DMS 273 (cell line): Measurements from ENCODE around the gene SLC22A1.
"Not testable (repeated sequence)": the region's sequence is repeated elsewhere in the genome, so short reads cannot be mapped to it uniquely, and the experiment has no call there.

Experiments used
- DNase-seq: peaks from one replicate; lab custom pipeline; 2025; ENCODE audit not compliant: unreplicated experiment; lab: John Stamatoyannopoulos, UW

Gene SLC22A1

DNA sequence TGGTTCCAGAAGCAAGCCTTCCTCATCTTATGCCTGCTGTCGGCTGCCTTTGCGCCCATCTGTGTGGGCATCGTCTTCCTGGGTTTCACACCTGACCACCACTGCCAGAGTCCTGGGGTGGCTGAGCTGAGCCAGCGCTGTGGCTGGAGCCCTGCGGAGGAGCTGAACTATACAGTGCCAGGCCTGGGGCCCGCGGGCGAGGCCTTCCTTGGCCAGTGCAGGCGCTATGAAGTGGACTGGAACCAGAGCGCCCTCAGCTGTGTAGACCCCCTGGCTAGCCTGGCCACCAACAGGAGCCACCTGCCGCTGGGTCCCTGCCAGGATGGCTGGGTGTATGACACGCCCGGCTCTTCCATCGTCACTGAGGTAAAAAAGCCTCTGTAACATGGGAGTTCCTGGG lies 366 bp downstream of the SLC22A1 start:
- no peak for DNase-seq

DNA sequence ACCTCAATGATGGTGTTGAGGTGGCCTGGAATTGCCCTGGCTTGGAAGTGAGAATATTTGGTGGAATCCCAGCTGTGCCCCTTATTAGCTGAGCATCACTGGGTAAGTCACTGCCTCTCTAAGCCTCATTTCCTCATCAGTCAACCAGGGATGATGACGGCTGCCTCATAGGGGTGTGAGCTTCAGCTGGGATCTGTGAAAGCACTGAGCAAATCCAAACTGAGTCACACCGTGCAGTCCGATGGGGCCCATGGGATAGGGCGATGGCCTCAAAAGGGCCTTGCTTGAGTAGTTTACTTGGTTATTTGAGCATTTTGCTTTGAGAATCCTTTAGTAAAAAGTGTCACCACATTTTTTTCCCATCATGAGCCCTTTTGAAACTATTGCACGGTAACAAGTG lies 1.1 kb downstream of the SLC22A1 start:
- DNase-seq, result no peak

DNA sequence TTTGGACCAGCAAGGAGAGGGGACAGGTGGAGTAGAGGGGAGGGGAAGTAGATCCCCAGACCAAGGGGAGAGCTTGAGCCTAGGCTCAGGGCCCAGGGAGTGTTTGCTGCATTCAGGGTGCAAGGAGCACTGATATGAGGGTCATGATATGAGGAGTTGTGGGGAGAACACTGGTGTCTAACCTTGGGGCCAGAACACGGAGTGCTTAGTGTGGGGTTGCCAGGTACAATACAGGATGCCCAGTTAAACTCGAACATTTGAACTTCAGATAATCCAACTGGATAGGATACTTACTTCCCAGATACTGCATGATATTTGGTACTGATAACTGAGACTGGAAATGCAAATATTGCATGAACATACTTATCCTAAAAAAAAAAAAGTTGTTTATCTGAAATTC lies 2.4 kb downstream of the SLC22A1 start:
- no peak for DNase-seq

DNA sequence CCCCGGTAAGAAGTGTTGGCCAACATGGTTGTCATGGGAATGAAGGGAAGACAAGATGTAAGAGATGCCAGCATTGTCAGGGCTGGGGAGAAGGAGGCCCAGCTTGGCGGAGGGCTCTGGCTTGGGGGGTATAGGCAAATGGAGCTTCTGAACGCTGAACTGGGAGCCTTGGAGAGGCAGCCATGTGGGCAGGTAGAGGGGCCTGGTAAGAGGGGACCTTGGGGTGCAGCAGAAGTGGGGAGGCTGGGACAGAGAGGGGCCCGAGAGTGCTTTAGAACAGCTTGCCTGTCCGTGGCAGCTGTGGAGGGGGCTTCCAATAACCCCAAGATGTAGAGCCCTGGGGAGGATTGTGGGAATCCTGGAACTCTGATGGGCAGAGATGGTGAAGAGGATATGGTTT lies 3.0 kb downstream of the SLC22A1 start:
- no peak for DNase-seq

DNA sequence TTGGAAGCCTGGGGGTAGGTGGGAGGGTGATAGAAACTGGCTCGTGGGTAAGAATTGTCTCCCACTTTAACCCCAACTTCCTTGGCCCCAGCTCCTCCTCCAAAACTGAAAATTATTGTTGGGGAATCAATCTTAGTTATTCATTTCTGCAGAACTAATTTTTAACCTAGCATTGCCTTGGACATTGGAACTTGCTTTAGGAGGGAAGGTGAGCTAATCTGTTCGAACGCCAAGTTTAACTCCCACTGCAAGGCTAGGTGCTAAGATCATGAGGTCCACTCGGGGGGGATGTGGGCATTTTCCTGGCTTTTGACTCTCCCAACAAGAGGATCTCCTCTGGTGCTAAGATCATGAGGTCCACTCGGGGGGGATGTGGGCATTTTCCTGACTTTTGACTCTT lies 3.5 kb downstream of the SLC22A1 start:
- not testable (repeated sequence) for DNase-seq

DNA sequence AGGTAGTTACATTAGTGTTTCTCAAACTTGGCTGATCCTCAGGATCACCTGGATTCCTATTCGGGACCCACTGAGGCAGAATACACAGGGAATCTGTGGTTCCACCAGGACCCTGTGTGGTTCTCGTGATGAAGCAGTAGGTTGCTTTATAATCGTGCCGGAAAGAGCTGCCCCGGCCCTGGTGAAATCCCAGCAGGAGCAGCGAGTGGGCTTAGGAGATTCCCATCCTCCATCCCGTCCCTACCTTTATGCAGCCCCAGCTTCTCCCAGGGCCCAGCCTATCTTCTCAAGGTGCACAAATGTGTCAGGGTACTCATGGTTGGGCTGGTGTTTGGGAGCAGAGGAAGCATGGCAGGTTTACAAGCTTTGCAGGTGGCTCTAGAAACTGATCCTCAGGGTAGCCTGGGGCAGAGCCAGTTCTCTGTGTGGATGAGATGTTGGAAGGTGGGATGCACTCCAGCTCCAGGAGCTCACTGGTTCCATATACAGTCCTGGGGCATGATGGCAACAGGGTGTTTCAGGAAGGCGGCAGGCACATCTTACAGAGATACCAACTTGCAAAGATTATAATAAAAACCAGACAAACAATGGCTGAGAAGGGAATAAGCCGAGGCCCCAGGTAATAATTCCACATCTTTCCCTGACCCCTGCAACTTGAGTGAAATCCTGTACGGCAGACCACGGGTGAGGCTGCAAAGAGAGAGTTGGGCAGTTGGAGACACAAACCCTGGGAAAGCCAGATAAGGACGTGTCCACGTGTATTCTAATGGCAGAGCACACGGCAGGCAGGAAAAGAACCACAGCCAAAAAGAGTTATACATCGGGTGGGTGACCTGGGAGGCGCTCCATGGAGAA lies 5.9 kb downstream of the SLC22A1 start:
- DNase-seq, result no peak

DNA sequence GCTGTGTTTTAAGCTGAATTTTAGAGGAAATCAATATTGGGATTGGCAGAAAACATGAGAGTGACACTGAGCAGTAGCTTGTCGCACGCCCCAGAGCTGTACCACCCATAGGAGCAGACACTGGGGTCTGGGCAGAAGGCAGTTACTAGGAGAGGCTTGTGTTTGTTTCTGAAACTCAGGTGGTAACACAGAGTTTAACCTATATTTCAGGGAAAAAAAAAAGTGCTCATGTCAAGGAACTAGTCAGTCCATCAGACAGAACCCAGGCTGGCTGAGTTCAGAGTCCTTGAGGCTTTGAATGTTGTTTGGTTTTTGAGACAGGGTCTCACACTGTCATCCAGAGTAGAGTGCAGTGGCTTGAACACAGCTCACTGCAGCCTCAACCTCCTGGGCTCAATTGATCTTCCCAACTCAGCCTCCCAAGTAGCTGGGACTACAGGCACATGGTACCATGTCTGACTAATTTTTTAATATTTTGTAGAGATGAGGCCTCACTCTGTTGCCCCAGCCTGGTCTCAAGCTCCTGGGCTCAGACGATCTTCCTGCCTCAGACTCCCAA lies 6.6 kb downstream of the SLC22A1 start:
- DNase-seq, result no peak

DNA sequence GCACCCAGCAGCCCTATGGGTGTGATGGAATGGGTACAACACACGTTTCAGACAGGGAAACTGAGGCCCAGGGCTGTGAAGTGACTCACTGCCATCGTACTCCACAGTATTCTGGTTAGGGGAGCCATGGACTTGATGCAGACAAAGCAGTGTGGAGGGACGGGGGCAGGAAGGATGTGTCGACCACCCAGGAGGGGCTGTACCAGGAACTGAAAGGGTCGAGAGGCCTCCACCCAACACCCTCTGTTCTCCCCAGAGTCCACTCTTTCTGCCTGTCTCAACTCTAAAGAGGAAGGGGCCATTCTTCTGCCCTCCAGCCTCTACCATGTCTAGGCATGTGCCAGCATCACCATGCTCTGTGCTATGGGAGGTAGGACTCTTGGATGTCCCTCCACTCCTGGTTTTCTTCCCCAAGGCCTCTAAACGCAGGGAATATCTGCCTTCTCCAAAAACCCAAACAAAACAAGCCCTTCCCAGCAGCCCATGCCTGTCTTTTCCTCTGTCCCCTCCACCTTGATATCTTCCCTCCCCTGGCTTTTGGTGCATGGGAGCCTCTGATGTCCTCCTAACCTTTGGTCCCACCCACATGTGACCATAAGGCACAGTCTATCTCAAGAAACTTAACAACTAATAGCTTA lies 7.4 kb downstream of the SLC22A1 start:
- no peak for DNase-seq

DNA sequence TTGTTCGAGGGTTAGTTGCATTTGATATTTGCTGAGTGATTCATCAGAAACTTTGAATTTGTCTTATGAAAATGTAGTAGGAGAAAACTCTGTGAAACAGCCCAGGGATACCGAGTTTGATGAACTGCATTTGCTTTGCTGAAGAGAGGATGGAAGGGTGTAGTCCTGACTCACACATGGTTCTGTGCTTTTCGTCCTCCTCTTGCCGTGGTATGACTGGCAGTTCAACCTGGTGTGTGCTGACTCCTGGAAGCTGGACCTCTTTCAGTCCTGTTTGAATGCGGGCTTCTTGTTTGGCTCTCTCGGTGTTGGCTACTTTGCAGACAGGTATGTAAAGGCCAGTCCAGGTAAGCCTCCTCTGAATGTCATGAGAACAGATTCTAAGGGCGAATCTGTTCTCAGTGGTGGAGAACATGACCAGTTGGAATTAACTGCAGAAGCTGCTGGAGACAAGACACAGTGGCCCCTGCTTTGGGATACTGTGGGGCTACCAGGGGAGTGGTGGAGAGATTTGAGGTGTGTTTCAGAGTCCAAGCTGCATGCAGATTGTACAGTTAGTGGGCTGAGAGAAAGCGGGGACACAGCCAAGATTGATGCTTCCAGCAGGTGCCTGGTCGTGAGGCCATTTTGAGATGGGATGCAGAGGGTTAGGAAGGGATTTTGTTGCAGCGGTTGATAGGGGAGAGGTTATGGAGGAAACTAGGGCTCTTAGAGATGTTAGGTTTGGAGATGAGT lies 8.4 kb downstream of the SLC22A1 start:
- DNase-seq, result no peak

DNA sequence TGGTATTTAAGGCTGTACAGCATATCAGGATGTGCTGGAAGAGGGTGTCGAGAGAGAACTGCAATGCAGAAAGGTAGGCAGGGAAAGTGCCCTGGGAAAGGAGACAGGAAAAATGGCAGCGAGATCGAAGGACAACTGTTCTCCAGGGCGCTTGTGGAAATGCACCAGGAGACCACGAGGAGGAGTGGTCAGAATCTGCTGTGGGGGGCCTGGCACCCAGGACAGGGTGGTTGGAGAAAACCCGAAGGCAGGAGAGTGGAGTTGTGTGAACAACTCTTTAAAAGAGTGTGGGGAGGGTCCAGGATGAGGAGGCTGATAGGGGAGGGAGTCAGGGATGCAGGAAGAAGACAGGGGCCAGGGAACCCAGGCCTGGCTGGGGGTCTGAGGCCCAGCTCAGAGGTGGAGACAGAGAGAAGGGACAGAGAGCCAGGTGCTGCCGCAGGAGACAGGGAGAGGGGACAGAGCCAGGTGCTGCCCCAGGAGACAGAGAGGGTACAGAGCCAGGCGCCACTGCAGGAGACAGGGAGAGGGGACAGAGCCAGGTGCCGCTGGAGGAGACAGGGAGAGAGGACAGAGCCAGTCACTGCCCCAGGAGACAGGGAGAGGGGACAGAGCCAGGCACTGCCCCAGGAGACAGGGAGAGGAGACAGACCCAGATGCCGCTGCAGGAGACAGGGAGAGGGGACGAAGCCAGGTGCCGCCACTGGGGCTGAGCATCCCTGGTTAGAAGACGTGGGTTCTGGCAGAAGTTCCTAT lies 9.3 kb downstream of the SLC22A1 start:
- DNase-seq, result no peak

DNA sequence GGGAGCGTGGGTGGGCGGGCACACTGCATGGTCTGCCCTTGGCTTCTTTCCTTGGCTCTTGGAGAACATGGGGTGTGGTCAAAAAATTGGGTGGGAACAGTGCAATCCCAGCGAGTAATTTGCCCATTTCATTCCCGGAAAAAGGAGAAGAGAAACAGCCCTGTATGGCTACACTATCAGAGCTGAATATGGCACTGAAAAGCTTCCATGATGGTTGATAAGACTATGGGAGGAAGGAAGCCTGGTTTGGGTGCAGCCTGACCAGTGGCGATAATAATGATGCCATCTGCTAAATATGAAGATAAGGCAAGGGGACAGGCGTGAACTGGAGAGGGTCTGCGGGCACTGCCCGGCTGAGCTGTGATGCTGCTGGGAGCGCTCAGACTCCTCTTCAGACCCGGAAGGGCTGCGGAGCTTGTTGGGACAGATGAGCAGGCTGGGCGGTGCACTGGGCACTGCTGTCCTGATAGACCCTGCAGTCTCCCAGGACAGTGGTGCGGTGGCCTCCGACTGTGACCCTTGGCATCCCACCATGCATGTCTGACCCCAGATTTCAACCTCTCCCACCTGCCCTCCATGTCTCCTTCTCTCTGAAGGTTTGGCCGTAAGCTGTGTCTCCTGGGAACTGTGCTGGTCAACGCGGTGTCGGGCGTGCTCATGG lies 10.2 kb downstream of the SLC22A1 start:
- DNase-seq, result no peak

DNA sequence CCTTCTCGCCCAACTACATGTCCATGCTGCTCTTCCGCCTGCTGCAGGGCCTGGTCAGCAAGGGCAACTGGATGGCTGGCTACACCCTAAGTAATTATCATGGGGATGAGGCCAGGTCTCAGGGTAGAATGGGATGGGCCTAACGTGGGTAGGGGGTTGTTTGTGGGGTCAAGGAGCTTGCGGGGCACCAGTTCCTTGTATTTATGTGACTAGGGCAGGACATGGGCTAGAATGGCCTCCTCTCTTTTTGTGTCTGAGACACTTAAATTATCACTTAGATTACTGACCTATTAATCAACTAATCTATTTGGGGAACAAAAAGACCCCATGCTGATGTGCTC lies 10.7 kb downstream of the SLC22A1 start:
- no peak for DNase-seq

DNA sequence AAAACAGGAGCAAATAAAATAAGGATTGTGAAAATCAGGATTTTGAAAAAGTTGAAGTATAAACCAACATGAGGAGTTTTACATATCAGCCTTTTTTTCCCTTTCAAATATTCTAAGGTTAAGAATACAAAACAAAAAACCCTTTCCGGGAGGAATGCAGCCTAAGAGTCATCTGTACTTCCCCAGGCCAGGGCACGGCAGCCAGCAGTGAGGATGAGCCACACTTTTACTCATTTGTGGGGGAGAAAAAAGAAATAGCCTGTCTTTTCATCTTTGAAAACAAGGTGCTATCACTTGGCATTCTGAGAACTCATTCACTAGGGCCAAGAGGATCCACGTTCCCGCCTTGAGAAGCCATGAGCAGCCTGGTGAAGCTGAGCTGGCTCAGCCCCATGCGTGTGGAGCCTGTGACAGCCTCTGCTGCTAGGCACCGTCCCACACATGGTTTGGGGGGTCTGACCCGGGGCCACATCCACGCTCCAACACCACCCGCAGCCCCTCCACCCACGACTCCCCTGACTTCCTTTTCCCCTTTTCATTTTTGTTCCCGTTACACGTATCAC lies 11.2 kb downstream of the SLC22A1 start:
- no peak for DNase-seq

DNA sequence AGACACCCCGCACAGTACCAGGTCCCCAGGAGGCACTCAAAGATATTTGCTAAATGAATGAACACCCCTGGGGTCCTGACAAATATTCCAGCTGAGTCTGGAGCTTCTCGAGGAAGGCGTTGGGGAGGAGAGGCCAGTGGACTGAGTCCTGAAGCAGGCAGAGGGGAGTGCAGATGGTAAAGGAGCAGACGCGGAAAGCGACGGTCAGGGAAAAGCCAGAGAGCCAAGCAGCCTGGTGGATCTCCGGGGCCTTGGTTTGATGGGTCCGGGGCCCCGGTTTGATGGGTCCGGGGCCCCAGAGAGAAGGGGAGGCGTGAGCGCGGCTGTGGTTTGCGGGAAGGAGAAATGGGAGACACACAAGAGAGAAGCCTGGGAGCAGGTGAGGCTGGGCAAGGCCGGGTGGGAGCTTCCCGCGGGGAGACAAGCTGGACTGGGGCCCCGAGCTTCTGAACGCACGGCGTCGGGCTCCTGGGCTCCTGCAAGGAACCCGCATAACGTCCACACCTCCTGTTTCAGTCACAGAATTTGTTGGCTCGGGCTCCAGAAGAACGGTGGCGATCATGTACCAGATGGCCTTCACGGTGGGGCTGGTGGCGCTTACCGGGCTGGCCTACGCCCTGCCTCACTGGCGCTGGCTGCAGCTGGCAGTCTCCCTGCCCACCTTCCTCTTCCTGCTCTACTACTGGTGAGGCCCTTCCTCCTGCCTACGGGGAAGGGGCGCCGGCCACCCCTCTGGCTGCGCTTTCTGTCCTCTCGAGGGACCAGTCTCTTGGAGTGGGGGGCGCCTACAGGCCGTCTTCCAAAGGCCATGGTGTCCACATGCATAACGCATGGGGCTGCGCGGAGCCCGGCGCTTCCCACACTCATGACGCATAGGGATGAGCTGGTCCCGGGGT lies 12.1 kb downstream of the SLC22A1 start:
- no peak for DNase-seq

DNA sequence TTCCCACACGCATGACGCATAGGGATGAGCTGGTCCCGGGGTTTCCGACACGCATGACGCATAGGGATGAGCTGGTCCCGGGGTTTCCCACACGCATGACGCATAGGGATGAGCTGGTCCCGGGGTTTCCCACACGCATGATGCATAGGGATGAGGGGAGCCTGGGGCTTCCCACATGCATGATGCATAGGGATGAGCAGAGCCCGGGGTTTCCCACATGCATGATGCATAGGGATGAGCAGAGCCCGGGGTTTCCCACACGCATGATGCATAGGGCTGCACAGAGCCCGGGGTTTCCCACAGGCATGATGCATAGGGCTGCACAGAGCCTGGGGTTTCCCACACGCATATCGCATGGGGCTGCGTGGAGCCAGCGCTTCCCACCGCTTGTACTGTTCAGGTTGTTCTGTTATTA lies 12.7 kb downstream of the SLC22A1 start:
- not testable (repeated sequence) for DNase-seq

DNA sequence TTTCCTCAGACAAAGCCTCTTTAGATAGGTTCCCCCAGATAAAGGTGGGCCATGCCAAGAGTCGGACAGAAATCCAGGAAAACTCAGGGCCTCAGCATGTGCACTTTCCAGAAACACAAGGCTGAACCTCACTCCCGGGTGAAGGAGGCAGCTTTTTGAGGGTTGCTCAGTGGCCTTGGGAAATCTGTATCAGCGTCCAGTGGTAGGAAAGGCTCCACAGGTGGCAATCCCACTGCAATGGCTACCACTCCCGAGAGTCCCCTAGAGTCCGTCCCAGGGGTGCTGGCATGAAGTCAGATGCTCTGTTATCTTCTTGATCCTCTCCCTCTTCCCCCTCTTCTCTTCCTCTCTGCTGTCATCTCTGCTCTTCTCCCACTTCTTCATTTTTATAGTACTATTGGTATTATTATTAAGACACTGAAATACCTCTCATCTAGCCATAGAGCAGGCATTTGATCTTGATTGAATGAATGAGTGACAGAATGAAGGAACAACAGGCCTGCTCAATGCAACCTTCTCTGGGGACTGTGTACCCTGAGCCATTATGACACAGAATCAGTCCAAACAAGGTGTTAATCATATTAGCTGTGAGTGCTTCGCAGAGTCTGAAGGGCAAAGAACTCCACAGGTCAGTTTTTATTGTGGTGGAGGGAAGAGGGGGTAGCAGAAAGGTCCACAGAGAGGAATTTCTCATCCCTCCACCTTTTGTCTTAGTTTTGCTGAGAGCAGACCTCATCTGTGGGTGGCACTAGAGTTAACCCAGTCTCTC lies 13.3 kb downstream of the SLC22A1 start:
- no peak for DNase-seq

DNA sequence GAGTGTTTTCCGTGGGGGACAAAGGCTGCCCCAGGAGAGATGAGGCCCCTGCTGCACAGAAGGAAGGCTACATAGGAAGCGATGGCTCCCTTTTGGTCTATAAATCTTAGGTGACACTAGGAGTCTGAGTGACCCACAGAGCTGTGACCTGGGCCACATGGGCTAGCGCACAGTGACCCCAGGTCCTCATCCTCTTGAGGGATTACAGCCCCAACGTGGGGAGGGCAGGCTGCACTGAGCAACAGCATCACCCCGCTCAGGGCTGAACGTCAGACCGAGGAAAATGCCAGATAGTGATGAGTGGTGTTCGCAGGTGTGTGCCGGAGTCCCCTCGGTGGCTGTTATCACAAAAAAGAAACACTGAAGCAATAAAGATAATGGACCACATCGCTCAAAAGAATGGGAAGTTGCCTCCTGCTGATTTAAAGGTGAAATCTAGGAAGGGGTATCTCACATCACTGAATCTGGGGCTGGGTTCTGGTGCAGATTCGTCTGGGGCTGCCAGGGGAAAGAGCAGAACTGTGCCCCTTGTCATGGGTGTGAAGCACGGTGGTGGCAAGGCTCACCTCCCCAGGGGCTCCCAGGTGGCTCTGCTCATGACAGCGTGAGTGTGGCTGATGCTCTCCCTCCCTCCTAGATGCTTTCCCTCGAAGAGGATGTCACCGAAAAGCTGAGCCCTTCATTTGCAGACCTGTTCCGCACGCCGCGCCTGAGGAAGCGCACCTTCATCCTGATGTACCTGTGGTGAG lies 14.5 kb downstream of the SLC22A1 start:
- DNase-seq, result no peak
